Uterine smooth muscle cell (primary cell): ENCODE results near the gene ASF1A. TPM values are rescaled to one million over a fixed set of nuclear protein-coding genes. Genes with fewer than 3 reads are reported as not detected.

ENCODE experiments used
- total RNA-seq: library from RNA; depleted of rRNA; stranded (reverse); fragments of >200 nt; gene quantifications from 2 replicates; pipeline ENCODE4 v1.2.3, GENCODE V29; 2014

Gene ASF1A
- total RNA-seq, result 20.1 and 26.0 TPM in 2 replicates

GRCh38 chr6:118893807-118894424 is at the start of gene ASF1A:
Gene ASF1A, plus strand, starts transcription at chr6:118894152. Its CDS starts 262 bp downstream, at chr6:118894414.

GRCh38 chr6:118934461-118935330 is 40.7 kb downstream of the ASF1A start, which contains the start of gene MCM9:
Gene MCM9, minus strand, starts transcription at chr6:118935159. Its CDS starts 3,436 bp downstream, at chr6:118931723.

Other genes starting within 250 kb of the ASF1A start
- gene CEP85L, start 242.6 kb upstream of the ASF1A start, total RNA-seq, result 20.4 and 29.8 TPM in 2 replicates
- gene MCM9, start 41.0 kb downstream of the ASF1A start, total RNA-seq, result 14.1 and 17.2 TPM in 2 replicates
- 1.00 and 1.1 TPM in 2 replicates for gene FAM184A, start 184.5 kb downstream of the ASF1A start, total RNA-seq